ENCODE results near the gene SLC22A31. TPM values are rescaled to one million over a fixed set of nuclear protein-coding genes. Genes with fewer than 3 reads are reported as not detected.
"Not testable (repeated sequence)": the region's sequence is repeated elsewhere in the genome, so short reads cannot be mapped to it uniquely, and the experiment has no call there.

The SLC22A31 gene
- total RNA-seq, 2 experiments from 2014 or later = 0.49 to 1.3 TPM

- not testable (repeated sequence) for H3K4me3 Mint-ChIP-seq; H3K36me3 Mint-ChIP-seq (ENCODE audit: low read depth); H3K4me1 Mint-ChIP-seq; H3K9me3 Mint-ChIP-seq (ENCODE audit: low read depth); H3K27ac Mint-ChIP-seq; H3K27me3 Mint-ChIP-seq
- ATAC-seq (peak; percentile 52), DNase-seq (peak; percentile 94)
- ChIA-PET POLR2A (interaction anchor here (0.6 to 1.4 kb wide), 6 partner anchors 9 to 1324 kb away, joined by 3 to 5 read pairs (median 4); partner anchors contain the start of genes APRT, CDH15, GALNS and TRAPPC2L), CTCF (interaction anchor here (0.6 to 1.0 kb wide), 4 partner anchors 22 to 336 kb away, joined by 3 to 5 read pairs (median 4); partner anchors contain the start of genes GALNS and TRAPPC2L)
- intact Hi-C loops (cut with DNase I, micrococcal nuclease) = loop anchor here in 1 of 2 experiments (1.0 to 5.0 kb wide), 8 partner anchors 21 to 740 kb away; partner anchors contain the start of genes CDH15, SPG7 and ZNF778
Measured at GRCh38 chr16:89192186-89192955, 8.0 kb downstream of the SLC22A31 start.

GRCh38 chr16:89191901-89192185 lies 8.5 kb downstream of the SLC22A31 start:
- intact Hi-C loops (cut with DNase I, micrococcal nuclease) = loop anchor here in 1 of 2 experiments (1.0 to 5.0 kb wide), 8 partner anchors 21 to 740 kb away; partner anchors contain the start of genes CDH15, SPG7 and ZNF778
- H3K36me3 Mint-ChIP-seq (ENCODE audit: low read depth) = no peaks in the 10 kb centered on the region
- no peaks in the 10 kb centered on the region for H3K4me1 Mint-ChIP-seq
- ATAC-seq (no peak), DNase-seq (no peak)
- H3K9me3 Mint-ChIP-seq (ENCODE audit: low read depth) = no peaks in the 10 kb centered on the region
- H3K27ac Mint-ChIP-seq = no peak overlapping the region
- no peak overlapping the region for H3K4me3 Mint-ChIP-seq
- ChIA-PET POLR2A (no interaction called here), CTCF (no interaction called here)
- H3K27me3 Mint-ChIP-seq = no peaks in the 10 kb centered on the region

GRCh38 chr16:89191033-89191900 lies 9.1 kb downstream of the SLC22A31 start:
- H3K4me3 Mint-ChIP-seq = no peak overlapping the region
- ATAC-seq (no peak), DNase-seq (peak; percentile 19)
- H3K27me3 Mint-ChIP-seq = no peaks in the 10 kb centered on the region
- no peaks in the 10 kb centered on the region for H3K36me3 Mint-ChIP-seq (ENCODE audit: low read depth)
- intact Hi-C loops (cut with DNase I, micrococcal nuclease) = loop anchor here in 1 of 2 experiments (5.0 kb wide), 1 partner anchor 316 kb away; the partner anchor contains the start of gene SPG7
- ChIA-PET CTCF (no interaction called here), POLR2A (no interaction called here)
- no peaks in the 10 kb centered on the region for H3K4me1 Mint-ChIP-seq
- H3K27ac Mint-ChIP-seq = no peak overlapping the region
- no peaks in the 10 kb centered on the region for H3K9me3 Mint-ChIP-seq (ENCODE audit: low read depth)

GRCh38 chr16:89190150-89190958 lies 10.0 kb downstream of the SLC22A31 start:
- ChIA-PET POLR2A (no interaction called here), CTCF (no interaction called here)
- Mint-ChIP-seq H3K27ac (no peak overlapping the region), H3K36me3 (ENCODE audit: low read depth) (no peaks in the 10 kb centered on the region), H3K9me3 (ENCODE audit: low read depth) (no peaks in the 10 kb centered on the region), H3K4me1 (no peaks in the 10 kb centered on the region), H3K4me3 (no peak overlapping the region), H3K27me3 (no peaks in the 10 kb centered on the region)
- no peak for DNase-seq
- intact Hi-C loops (cut with DNase I, micrococcal nuclease) = loop anchor here in 1 of 2 experiments (5.0 kb wide), 1 partner anchor 317 kb away; the partner anchor contains the start of gene SPG7
- ATAC-seq = no peak

- CTCF ChIA-PET = no interaction called here
- intact Hi-C loops (cut with DNase I, micrococcal nuclease) = loop anchor here in 1 of 2 experiments (5.0 kb wide), 1 partner anchor 318 kb away; the partner anchor contains the start of gene SPG7
Measured at GRCh38 chr16:89189358-89190025, 10.8 kb downstream of the SLC22A31 start.

GRCh38 chr16:89188471-89189357 lies 11.6 kb downstream of the SLC22A31 start:
- POLR2A ChIA-PET; H3K9me3 Mint-ChIP-seq (ENCODE audit: low read depth); intact Hi-C loops (cut with DNase I, micrococcal nuclease): not testable (repeated sequence)

More at GRCh38 chr16:89189358-89190025, 10.8 kb downstream of the SLC22A31 start:
- Mint-ChIP-seq H3K4me1 (no peaks in the 10 kb centered on the region), H3K27ac (no peak overlapping the region), H3K36me3 (ENCODE audit: low read depth) (no peaks in the 10 kb centered on the region), H3K27me3 (no peaks in the 10 kb centered on the region), H3K9me3 (ENCODE audit: low read depth) (no peaks in the 10 kb centered on the region), H3K4me3 (no peak overlapping the region)
- ATAC-seq = no peak
- POLR2A ChIA-PET = no interaction called here
- DNase-seq = peak; percentile 20

GRCh38 chr16:89187770-89188392 lies 12.5 kb downstream of the SLC22A31 start:
- Mint-ChIP-seq H3K4me1 (no peaks in the 10 kb centered on the region), H3K27ac (no peak overlapping the region), H3K27me3 (no peaks in the 10 kb centered on the region), H3K4me3 (no peak overlapping the region), H3K36me3 (ENCODE audit: low read depth) (no peaks in the 10 kb centered on the region), H3K9me3 (ENCODE audit: low read depth) (no peaks in the 10 kb centered on the region)
- intact Hi-C loops (cut with DNase I, micrococcal nuclease) = no loop called here
- CTCF ChIA-PET = interaction anchor here (0.6 kb wide), 1 partner anchor 407 kb away, joined by 3 read pairs; no protein-coding TSS in a partner anchor
- ATAC-seq = peak; percentile 42
- POLR2A ChIA-PET = no interaction called here
- no peak for DNase-seq

More at GRCh38 chr16:89188471-89189357, 11.6 kb downstream of the SLC22A31 start:
- H3K4me1 Mint-ChIP-seq; H3K27me3 Mint-ChIP-seq; H3K27ac Mint-ChIP-seq; DNase-seq; H3K36me3 Mint-ChIP-seq (ENCODE audit: low read depth); CTCF ChIA-PET; ATAC-seq; H3K4me3 Mint-ChIP-seq: not testable (repeated sequence)

- DNase-seq (peak; percentile 71), ATAC-seq (peak; percentile 55)
- intact Hi-C loops (cut with DNase I, micrococcal nuclease) = no loop called here
- POLR2A ChIA-PET = no interaction called here
- Mint-ChIP-seq H3K9me3 (ENCODE audit: low read depth) (no peaks in the 10 kb centered on the region), H3K36me3 (ENCODE audit: low read depth) (no peaks in the 10 kb centered on the region), H3K4me1 (no peaks in the 10 kb centered on the region), H3K27ac (no peak overlapping the region), H3K4me3 (no peak overlapping the region), H3K27me3 (no peaks in the 10 kb centered on the region)
- CTCF ChIA-PET = no interaction called here
Measured at GRCh38 chr16:89187032-89187769, 13.1 kb downstream of the SLC22A31 start.

GRCh38 chr16:89186593-89187031 lies 13.7 kb downstream of the SLC22A31 start:
- H3K4me3 Mint-ChIP-seq; intact Hi-C loops (cut with DNase I, micrococcal nuclease); H3K27ac Mint-ChIP-seq; H3K36me3 Mint-ChIP-seq (ENCODE audit: low read depth); POLR2A ChIA-PET; H3K27me3 Mint-ChIP-seq; H3K9me3 Mint-ChIP-seq (ENCODE audit: low read depth); ATAC-seq; H3K4me1 Mint-ChIP-seq; CTCF ChIA-PET: not testable (repeated sequence)
- peak; percentile 17 for DNase-seq

Data from activated CD4-positive, alpha-beta T cell treated with anti-CD3 and anti-CD28 coated beads for 36 hours (primary cell).